ENCODE data around the gene TRIM72. TPM values are rescaled to one million over a fixed set of nuclear protein-coding genes. Genes with fewer than 3 reads are reported as not detected.
A peak's percentile ranks its signal among the peaks of the same experiment; 100 is the strongest.

The TRIM72 gene
- polyA plus RNA-seq, 1 donor (not counting 4 experiments of a cell fraction or from before 2014, with no cell fraction given): not detected

- no peaks in the 10 kb centered on the region for H3K9me3 ChIP-seq (ENCODE audit: control insufficient read depth, low read depth, low read length)
- H3K27me3 ChIP-seq (ENCODE audit: control insufficient read depth, extremely low read depth, insufficient read depth, low read length): no peaks in the 10 kb centered on the region
- no peak for TF ChIP-seq CTCF (optimal IDR thresholded peaks at IDR 0.05 in 1 of 3, IDR thresholded peaks at IDR 0.05 in 1 of 3, conservative IDR thresholded peaks at IDR 0.05 in 1 of 3; ENCODE audit: extremely low read depth in 1 of 3, insufficient read depth in 2 of 3, low read length in 3 of 3)
- TF ChIP-seq EZH2 (IDR thresholded peaks at IDR 0.05; ENCODE audit: low read length): no peak
- no peaks in the 10 kb centered on the region for H4K20me1 ChIP-seq (ENCODE audit: control insufficient read depth, extremely low read depth, insufficient read depth, low read length)
- H3K9ac ChIP-seq (ENCODE audit: control insufficient read depth, extremely low read depth, insufficient read depth, low read length): no peak overlapping the region
- H3K36me3 ChIP-seq (ENCODE audit: control insufficient read depth in 2 of 2, extremely low read depth in 1 of 2, insufficient read depth in 2 of 2, low read length in 2 of 2): no peaks in the 10 kb centered on the region
- no peaks in the 10 kb centered on the region for H3K9me1 ChIP-seq (ENCODE audit: control insufficient read depth, extremely low read depth, insufficient read depth, low read length)
- dilution Hi-C loops (cut with MboI; ENCODE audit: extremely low pct_ligation_motif_present, low sequenced_read_pairs): no loop called here
- H3K79me2 ChIP-seq (ENCODE audit: control insufficient read depth, insufficient read depth, low read length): no peaks in the 10 kb centered on the region
- no peak for FAIRE-seq
- peaks cover 16% of the 10 kb centered on the region for H3K4me1 ChIP-seq (ENCODE audit: control insufficient read depth, extremely low read depth, insufficient read depth, low read length)
- no peak for DNase-seq (ENCODE audit: low read depth, low spot score)
- H3K4me2 ChIP-seq (ENCODE audit: control insufficient read depth, extremely low read depth, insufficient read depth, low read depth, low read length): no peak overlapping the region
- no peak overlapping the region for H3K4me3 ChIP-seq (ENCODE audit: control insufficient read depth in 2 of 3, extremely low read depth in 1 of 3, insufficient read depth in 2 of 3, low read depth in 1 of 3, low read length in 3 of 3)
- H3K27ac ChIP-seq (ENCODE audit: control insufficient read depth, insufficient read depth, low read length): no peak overlapping the region
- no peak overlapping the region for H2AFZ ChIP-seq (ENCODE audit: control insufficient read depth, low read length)
Observed at GRCh38 chr16:31262084-31262483, 48.2 kb downstream of the TRIM72 start.

DNA sequence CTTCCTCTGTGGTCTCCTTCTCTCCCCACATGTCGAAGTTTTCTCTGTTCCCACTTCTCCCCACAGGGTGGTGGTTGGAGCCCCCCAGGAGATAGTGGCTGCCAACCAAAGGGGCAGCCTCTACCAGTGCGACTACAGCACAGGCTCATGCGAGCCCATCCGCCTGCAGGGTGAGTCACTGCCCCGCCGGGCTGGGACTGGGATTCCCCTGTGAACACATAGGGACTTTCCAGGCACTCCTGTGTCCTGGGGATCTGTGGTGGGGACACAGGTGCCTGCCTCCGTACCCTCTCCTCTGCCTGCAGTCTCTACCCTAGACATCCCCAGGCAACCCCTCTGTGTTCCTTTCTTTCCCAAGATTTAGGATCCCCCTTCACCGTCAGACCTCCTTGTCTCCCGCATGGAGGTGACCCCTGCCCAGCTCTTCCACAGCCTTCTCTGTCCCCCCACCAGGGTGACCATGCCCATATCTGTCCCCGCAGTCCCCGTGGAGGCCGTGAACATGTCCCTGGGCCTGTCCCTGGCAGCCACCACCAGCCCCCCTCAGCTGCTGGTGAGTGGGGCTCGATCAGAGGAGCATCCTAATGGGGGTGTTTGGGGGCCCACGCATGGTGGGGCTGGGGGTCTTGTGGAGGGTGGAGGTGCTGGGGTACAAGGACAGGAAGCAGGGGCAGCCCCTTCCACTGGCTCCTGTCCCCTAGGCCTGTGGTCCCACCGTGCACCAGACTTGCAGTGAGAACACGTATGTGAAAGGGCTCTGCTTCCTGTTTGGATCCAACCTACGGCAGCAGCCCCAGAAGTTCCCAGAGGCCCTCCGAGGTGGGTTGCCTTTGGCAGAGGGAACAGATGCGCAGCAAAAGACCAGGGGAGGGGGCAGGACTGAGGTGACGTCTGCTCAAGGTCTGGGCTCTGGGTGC is 51.7 kb downstream of the TRIM72 start:
- Histone ChIP-seq H2AFZ (ENCODE audit: control insufficient read depth, low read length) (peak overlapping the region; percentile 49), H3K36me3 (ENCODE audit: control insufficient read depth in 2 of 2, extremely low read depth in 1 of 2, insufficient read depth in 2 of 2, low read length in 2 of 2) (no peaks in the 10 kb centered on the region), H3K79me2 (ENCODE audit: control insufficient read depth, insufficient read depth, low read length) (no peaks in the 10 kb centered on the region), H3K27me3 (ENCODE audit: control insufficient read depth, extremely low read depth, insufficient read depth, low read length) (no peaks in the 10 kb centered on the region), H3K9me1 (ENCODE audit: control insufficient read depth, extremely low read depth, insufficient read depth, low read length) (no peaks in the 10 kb centered on the region), H3K4me1 (ENCODE audit: control insufficient read depth, extremely low read depth, insufficient read depth, low read length) (peaks cover 20% of the 10 kb centered on the region), H3K9me3 (ENCODE audit: control insufficient read depth, low read depth, low read length) (no peaks in the 10 kb centered on the region), H3K4me2 (ENCODE audit: control insufficient read depth, extremely low read depth, insufficient read depth, low read depth, low read length) (peak overlapping the region; percentile 73), H4K20me1 (ENCODE audit: control insufficient read depth, extremely low read depth, insufficient read depth, low read length) (no peaks in the 10 kb centered on the region), H3K27ac (ENCODE audit: control insufficient read depth, insufficient read depth, low read length) (peak overlapping the region; percentile 86), H3K4me3 (ENCODE audit: control insufficient read depth in 2 of 3, extremely low read depth in 1 of 3, insufficient read depth in 2 of 3, low read depth in 1 of 3, low read length in 3 of 3) (peak overlapping the region in 1 of 3 experiments; percentile 27), H3K9ac (ENCODE audit: control insufficient read depth, extremely low read depth, insufficient read depth, low read length) (peak overlapping the region; percentile 78)
- dilution Hi-C loops (cut with MboI; ENCODE audit: extremely low pct_ligation_motif_present, low sequenced_read_pairs): no loop called here
- TF ChIP-seq CTCF (optimal IDR thresholded peaks at IDR 0.05 in 1 of 3, IDR thresholded peaks at IDR 0.05 in 1 of 3, conservative IDR thresholded peaks at IDR 0.05 in 1 of 3; ENCODE audit: extremely low read depth in 1 of 3, insufficient read depth in 2 of 3, low read length in 3 of 3) (peak in 2 of 3 experiments; percentile 5 to 19), EZH2 (IDR thresholded peaks at IDR 0.05; ENCODE audit: low read length) (no peak)
- peak; percentile 57 for FAIRE-seq
- peak; percentile 80 for DNase-seq (ENCODE audit: low read depth, low spot score)
